NCI-H2171 treated with DMSO at 0.1 percent for 48 hours (cell line): ENCODE data around the gene ZFX.

Experiments used
- DNase-seq: peaks from one replicate; lab custom pipeline; 2025; lab: John Stamatoyannopoulos, UW

ZFX gene

DNA sequence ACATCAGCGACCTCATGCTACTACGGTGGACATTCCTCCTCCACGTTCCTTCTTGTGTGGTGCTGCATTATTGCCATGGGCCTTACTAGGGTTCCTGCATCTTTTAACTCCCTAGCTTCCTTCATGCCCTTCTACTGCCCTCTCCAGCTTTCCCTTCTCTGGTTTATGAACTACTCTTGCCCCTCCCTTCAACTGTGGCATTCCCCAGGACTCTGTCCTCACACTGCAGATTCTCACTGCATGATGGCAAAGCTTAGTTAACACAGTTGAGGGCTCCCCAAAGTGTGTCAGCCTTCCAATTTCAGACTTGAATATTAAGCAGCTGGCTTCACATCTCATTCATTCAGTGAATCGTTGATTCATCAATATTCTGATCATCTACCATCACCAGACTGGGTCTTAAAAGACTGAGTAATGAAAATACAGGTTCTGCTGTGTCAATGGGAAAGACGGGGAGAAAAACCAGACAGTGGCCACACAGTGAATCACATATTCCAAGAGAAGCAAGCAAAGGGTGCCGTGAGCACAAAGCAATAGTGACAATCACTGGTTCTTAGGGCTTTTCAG is 53.0 kb downstream of the ZFX start:
- no peak for DNase-seq

DNA sequence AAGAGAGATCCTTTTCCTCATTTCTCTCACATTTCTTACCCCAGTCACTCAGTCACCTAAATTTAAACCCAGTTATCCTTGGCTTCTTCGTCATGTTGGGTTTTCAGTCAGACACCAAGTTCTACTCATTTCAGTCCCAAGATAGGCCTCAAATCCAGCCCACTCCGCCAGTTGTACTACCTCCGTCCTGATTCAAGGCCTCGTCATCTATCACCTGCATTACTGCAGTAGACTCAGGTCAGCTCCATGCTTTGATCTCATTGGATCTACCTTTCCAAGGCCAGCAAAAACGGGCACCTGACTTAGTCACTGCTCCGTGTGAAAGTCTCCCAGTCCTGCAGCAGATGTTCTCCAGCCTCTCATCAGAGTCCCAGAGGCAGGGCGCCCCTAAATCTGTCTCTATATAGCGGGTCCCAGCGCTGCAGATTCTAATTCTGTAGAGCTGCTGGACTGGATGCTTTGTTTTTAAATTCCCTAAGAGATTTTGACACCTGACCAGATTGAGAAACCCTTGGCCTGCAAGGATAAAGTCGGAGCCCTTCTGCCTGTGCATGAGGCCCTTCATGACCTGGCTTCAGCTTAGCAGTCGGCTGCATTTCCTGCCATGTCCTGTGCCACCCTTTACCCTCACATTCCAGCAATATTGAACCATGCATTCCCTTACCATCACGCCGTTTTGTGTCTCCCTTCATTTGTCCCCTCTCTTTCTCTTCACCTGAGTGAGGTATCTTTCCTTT is 53.7 kb downstream of the ZFX start:
- DNase-seq = no peak

DNA sequence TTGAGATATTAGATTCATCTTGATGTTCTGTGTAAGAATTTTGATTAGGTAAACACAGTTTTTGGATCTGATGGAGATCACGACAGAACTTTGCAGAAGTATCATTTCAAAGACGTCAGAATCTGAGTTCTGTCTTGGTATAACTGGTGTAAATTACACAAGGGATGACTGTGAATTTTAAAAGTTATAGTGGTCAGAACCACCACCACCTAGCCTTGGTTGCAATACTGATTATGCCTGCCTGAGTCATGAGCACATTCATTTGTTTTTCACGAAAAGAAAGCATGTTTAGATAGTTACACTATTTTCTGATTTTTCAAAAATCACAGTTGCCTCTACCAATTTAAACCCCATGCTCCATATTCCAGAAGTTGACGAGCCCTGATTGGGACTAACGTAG is 54.8 kb downstream of the ZFX start:
- DNase-seq = no peak

DNA sequence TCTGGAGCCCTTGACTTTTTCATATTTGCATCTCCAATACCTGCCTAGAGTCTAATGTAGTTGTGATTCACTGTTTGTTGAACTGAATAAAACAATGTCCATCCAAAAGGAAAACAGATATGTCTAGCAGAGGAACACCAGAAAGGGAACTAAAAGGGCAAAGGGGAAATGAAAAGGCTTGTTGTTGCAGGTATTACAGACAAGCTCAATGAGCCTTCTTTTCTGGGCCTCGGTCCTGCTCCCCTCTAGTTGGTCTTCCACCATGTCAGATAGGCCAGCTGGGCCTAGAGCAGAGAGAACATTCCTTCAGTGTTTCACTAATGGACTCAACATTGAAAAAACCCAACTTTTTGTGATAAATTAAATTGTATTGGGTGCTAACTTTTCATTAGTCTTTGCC is 55.4 kb downstream of the ZFX start:
- no peak for DNase-seq

DNA sequence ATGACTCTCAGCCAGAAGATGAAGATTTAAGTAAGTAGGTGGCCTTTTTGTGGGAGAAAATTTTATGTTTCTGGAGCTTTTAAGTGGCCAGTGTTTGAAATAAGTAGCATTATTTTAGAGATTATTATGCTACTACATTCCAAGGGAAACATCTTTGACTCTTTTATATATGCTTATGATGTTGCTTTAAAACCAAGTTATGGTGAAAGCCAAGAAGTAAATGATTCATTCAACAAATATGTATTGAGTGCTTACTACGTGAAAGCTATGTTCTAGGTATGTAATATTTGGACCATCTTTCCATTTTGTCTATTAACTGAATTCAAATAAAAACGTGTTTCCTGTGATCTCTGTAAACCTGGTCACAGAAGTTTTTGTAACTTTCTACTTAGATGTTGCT is 58.3 kb downstream of the ZFX start:
- DNase-seq = no peak

DNA sequence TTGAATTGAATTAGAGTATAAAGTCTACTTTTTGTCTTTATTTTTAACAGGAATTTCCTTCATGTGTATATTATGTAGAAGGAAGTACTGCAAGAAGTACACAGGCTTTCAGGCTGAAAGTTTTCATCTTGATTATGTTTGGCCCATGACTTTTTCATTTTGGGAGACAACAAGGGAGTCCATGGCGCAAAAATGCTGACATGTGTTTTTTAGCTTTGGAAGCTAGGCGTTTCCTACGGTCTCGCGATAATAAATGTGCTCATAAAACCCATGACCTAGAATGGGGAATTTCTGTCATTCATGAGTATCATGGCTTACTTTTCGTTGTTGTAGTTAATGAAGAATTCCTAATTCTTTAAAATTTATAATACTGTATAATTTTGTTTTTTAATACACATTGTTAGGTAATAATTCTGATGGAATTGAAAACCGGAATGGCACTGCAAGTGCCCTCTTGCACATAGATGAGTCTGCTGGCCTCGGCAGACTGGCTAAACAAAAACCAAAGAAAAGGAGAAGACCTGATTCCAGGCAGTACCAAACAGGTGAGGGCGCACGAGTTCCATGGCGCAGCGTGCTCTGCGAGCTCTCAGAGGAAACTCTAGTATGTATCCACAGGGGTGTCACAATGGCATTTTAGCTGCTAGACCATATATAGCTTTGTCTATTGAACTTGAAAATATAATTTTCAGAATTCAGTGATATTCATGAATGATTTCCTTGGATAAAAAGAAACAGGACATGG is 59.1 kb downstream of the ZFX start:
- DNase-seq = no peak

DNA sequence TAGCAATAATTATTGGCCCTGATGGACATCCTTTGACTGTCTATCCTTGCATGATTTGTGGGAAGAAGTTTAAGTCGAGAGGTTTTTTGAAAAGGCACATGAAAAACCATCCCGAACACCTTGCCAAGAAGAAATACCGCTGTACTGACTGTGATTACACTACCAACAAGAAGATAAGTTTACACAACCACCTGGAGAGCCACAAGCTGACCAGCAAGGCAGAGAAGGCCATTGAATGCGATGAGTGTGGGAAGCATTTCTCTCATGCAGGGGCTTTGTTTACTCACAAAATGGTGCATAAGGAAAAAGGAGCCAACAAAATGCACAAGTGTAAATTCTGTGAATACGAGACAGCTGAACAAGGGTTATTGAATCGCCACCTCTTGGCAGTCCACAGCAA is 60.7 kb downstream of the ZFX start:
- no peak for DNase-seq

DNA sequence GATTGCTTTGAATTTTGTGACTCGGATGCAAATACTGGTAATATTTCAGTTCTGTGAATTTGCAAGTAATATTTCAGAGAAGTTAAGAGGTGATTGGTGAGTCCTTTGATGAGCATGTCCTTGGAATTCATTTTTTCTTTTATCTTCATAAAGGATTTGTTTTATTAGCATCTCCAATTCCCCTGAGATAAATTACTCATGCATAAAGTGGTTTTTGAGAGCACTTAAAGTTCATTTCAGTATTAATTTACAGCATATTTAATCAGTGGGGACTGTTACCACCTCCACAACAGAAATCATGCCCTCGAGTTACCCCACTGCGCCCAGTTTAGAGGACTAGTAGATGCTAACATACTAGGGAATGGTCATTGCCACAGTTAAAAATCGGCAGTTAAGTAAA is 65.0 kb downstream of the ZFX start:
- DNase-seq = no peak

DNA sequence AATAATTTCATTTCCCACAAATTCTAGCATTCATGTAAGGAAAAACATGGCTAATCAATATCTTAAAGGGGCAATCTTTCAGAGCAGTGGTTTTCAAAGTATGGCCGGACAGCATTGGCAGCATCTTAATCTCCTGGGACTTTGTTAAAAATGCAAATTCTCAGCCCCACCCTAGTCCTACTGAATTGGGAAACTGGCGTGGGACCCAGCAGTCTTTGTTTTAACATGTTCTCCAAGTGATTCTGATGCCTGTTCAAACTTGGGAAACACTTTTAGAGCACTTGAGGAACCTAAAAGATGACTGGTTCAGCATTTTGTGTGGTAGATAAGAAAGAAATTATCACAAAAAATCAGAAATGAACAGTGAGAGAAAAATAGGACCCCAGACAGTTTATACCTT is 65.7 kb downstream of the ZFX start:
- DNase-seq = no peak

DNA sequence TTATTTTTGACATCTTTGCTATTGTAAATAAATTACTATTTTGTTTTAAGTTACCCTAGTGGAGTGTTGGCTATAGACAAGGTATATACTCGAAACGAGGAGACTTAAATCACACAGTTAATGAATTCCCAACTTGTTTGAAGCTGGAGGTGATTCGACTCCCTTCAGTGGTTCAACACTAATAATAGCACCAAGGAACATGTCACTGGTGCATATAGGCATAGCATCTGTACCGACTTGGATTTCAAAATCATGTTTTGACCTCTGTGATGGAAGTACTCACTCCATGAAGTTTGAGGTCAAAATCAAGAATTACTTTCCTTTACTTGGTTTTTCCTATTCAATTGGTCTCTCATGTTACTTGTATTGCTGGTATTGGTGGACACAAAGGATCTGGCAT is 66.5 kb downstream of the ZFX start:
- no peak for DNase-seq

DNA sequence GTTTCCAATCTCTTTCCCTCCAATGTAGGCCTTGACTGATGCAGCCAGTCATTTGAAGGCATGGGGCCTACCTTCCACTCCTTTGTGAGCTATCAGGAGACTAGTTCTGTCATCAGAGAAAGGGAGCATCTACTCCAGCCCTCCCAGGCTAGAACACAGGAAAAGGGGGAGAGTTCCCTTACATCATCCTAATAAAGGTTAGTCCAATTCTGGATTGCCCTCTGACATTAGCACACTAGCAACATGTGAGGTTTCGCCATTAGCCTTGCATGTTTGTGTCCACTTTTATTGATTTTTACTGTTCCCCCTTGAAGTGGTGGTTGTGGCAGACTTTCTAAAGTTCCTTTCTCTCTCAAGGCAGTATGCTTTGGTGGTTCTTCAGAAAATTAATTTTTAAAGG is 67.3 kb downstream of the ZFX start:
- no peak for DNase-seq

DNA sequence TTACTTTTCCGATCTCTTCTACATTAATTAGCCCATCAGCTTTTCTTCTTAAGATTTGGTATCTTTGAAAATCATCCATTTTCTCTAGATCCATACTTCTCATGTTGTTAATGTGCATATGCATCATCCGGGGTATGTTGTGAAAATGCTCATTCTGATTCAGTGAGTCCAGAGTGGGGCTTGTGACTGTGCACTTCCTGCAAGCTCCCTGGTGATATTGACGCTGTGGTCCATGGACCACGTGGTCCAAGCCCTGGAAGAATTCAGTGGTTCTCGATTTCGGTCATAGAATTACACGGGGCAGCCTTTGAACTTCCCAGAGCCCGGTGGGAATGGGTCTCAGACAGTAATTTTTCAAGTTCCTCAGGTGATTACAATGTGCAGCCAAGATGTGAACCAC is 69.8 kb downstream of the ZFX start:
- DNase-seq = no peak

DNA sequence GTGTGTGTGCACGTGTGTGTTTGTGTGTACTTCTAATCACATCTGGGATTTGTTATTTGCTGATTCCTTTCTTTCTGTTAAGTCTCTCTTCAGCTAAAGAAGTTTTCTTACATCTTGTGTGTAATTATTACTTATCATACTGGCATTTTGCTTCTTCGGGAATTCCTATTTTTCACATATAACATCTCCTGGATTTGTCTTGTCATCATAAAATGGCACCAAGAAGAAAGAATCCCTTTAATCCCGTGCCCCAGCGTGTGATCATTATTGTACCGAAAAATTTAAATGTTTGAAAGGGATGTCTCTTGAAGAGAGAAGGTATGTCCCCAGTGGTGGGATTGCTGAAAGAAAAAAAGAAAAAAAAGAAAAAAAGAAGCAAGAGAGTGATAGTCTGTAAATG is 72.3 kb downstream of the ZFX start:
- DNase-seq = no peak

DNA sequence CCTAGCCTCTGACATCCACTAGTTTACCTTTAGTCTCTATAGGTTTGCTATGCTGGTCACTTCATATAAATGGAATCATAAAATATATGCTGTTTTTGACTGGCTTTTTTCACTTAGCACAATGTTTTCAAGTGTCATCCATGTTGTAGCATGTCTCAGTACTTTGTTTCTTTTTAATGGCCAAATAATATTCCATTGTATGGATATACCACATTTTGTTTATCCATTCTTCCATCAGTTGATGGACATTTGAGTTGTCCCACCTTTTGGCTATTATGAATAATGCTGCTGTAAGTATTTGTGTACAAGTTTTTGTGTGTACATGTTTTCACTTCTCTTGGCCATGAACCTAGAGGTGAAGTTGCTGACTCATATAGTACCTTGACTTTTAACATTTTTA is 75.7 kb downstream of the ZFX start:
- DNase-seq = no peak

DNA sequence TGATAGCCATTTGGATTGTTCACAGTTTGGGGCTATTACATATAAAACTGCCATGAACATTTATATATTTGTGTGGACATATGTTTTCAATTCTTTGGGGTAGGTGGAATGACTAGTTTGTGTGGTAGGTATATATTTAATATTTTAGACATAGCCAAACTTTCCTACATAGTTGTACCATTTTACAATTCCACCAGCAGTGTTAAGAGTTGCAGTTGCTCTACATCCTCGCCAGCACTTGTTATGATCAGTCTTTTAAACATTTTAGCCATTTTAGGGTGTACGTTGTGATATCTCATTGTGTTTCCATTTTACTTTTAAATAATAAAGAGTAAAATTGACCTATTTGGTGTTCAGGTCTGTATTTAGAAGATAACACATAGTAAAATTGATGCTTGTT is 76.6 kb downstream of the ZFX start:
- no peak for DNase-seq

DNA sequence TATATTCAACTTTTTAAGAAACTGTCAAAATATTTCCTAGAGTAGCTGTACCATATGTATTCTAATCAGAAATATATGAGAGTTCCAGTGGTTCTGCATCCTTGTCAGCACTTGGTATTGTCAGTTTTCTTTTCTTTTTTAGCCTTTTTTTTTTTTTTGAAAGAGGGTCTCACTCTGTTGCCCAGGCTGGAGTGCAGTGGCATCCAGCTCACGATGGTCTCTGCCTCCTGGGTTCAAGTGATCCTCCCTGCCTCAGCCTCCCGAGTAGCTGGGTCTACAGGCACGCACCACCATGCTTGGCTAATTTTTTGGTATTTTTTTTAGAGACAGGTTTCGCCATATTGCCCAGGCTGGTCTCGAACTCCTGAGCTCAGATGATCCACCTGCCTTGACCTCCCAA is 79.1 kb downstream of the ZFX start:
- no peak for DNase-seq

DNA sequence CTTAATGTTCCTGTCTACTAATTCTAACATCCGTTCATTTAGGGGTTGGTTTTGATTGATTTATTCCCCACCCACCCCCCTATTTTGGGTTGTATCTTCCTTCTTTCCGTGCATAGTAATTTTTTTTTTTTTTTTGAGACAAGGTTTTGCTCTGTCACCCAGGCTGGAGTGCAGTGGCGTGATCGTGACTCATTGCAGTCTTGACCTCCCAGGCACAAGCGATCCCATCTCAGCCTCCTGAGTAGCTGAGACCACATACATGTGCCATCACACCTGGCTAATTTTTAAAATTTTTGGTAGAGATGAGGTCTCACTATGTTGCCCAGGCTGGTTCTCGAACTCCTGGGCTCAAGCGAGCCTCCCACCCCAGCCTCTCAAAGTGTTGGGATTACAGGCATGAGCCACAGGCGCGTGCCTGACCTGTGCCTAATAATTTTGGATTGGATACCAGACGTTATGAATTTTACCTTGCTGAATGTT is 79.9 kb downstream of the ZFX start:
- DNase-seq = no peak

DNA sequence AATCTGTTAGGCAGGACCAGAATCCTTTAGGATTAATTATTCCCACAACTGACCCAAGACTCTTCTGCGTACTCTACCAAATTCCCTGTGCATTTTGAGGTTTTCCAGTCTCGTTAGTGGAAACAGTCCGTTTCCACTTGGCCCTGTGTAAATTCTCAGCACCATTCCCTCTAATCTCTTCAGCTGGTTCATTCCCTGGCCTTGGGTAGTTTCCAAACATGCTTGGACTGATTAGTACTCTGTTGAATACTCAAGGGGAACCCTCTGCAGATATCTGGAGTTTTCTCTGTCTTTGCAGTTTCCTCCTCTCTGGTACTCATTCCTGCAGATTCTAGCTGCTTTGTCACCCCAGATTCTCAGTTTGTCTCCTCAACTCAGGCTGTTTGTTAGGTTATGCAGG is 80.4 kb downstream of the ZFX start:
- DNase-seq = no peak

DNA sequence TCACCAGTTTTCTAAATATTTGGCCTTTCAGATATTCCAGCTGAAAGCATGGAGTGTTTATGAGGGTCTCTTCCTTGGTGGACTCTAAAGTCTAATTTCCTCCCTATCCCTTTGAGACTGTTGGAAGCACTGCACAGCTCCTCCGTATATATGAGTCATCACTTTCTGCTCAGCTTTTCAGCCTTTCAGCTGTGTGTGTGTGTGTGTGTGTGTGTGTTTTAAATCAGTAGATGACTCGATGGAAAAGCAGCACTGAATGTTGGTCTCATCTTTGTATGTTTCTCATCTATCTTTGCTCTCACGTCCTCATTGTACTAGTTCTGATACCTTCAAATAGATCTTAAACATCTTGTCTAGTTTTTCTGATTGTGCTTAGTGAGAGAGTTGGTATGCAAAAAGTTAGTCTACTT is 81.6 kb downstream of the ZFX start:
- no peak for DNase-seq

DNA sequence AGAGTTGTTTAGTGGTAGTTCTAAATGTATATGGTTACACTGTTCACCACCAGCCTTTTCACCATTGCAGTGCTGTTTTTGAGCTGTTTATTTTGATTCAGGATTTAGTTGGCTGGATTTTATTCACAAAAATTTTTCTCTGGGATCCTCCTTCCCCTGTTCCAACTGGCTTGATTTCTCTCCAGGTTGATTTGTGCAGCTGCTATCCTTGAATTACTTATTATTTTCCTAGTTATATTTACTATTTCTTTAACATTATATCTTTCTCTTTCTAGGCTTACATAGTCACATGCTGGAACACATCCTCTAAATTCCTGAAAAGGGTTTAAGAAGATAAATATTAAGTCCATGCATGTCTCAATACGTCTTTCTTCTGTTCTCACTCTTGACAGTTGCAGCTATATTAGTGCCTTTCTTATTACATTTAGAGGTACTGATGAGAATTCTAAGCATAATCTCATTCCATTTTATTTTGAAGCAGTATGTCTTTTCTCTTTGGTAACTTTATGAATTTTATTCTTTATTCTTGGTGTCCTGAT is 82.2 kb downstream of the ZFX start:
- no peak for DNase-seq

DNA sequence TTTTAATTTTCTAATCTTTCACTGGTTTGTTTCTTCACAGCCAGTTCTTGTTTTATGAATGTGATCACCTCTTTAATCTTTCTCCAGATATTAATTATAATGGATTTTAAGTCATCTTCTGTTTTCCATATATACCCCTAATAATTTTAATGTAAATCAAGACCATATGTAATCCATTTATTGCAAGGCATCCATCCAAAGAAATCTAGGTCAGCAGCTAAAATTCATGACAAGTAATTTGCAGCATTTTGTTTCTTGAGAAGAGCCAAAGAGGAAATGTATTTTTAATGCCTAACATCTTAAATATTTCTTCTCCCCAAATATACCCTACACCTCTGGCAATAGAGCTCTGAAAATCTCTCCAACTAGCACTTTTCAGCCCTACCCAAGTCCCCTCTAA is 83.3 kb downstream of the ZFX start:
- DNase-seq = no peak

DNA sequence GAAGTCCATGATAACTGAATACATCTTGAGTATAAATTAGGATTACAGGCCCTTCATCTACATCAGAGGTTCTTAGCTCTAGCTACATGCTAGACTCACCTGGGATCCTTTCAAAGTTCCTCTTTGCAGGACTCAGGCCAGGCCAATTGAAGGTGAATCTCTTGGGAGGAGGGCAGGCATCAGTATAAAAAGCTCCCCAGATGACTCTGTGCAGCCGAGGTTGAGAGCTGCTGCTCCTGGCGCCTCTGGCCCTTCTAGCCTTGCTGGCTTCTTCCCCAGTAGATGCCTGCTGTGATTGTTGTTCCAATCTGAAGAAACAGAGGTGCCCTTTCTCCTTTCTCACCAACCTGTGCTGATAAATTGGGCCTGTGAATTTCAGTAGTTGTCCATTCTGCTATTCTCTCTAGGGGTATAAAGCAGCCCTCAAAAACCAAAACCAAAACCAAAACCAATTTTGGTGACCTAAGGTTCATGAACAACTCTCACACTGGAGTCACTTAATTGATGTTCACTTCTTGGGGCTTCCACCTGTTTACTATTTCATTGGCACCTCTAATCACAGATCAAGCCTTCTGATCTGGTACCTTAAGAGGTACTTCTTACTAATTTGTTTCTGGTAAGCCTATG is 85.7 kb downstream of the ZFX start:
- DNase-seq = no peak
